Epithelial cell of proximal tubule (primary cell): ENCODE results near the gene TNFRSF14. TPM values are rescaled to one million over a fixed set of nuclear protein-coding genes. Genes with fewer than 3 reads are reported as not detected.

ENCODE experiments used
- DNase-seq: peaks from one replicate; pipeline ENCODE4 v3.0.0-alpha.2; 2011; ENCODE audit warnings: low read depth
- H3K4me3 ChIP-seq: 2 replicates; pipeline ENCODE4 v1.5.1; 2011; ENCODE audit warnings: low read depth, mild to moderate bottlenecking, low read length
- CTCF ChIP-seq: conservative IDR thresholded peaks from 2 replicates; pipeline ENCODE4 v1.5.1; 2012; ENCODE audit warnings: low read depth, mild to moderate bottlenecking, low read length
- total RNA-seq: library from RNA; depleted of rRNA; stranded (reverse); fragments of >200 nt; gene quantifications from 2 replicates; pipeline ENCODE4 v1.2.3, GENCODE V29; 2015

Gene TNFRSF14
- total RNA-seq, 1 donor from 2014 or later = 5.8 TPM

- no peak overlapping the region for H3K4me3 ChIP-seq
- no peak for TF ChIP-seq CTCF
- no peak for DNase-seq
Measured at GRCh38 chr1:2516946-2517345, 39.2 kb upstream of the TNFRSF14 start.

GRCh38 chr1:2517966-2518365 is 38.2 kb upstream of the TNFRSF14 start:
- no peak for DNase-seq
- no peak overlapping the region for H3K4me3 ChIP-seq
- TF ChIP-seq CTCF = no peak

DNA sequence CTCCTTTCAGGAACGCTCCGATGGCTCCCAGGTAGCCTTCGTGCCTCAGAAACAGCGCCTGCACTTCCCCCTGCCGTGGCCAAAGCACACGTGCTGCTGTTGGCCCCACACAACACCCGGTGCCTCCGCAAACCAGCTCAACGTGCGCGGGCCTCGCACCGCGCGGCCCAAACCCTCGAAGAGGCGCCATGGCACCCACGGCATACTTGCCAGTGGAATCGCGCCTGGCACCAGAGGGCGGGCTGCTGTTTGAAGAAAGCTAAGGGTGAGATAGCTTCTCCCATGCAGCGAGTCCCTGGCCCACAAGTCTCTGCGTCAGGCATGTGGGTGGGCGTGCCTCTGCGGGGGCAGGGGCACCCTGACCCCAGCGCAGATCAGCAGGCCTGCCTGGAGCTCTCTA is 37.6 kb upstream of the TNFRSF14 start:
- H3K4me3 ChIP-seq = no peak overlapping the region
- no peak for DNase-seq
- TF ChIP-seq CTCF = no peak

DNA sequence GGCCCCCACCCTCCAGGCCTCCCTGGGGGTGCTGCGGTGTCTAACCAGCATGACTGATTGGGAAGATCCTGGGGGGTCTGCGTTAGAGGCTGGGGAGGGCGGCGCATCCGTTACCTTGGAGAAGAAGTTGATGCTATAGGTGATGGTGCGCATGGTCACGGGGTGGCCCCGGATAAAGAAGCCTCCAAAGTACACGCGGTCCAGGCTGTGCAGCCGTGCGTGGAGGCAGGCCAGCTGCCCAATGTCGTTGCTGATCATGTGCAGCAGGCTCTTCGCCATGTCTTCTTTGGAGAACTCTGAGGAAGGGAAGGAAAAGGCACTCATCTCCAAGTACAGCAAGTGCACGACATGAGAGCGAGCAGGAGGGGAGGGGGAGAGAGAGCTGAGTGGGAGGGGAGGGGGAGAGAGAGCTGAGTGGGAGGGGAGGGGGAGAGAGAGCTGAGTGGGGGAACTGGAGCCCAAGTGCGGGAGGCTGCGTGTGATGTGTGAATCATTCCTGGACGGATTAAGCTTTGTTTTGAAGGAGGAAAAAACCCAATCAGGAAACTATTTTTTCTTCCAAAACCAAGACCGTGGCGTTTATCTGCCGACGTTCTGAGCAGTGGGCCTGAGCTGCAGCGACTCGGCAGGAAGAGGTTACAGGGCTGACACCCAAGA is 37.0 kb upstream of the TNFRSF14 start:
- no peak overlapping the region for H3K4me3 ChIP-seq
- TF ChIP-seq CTCF = no peak
- no peak for DNase-seq

DNA sequence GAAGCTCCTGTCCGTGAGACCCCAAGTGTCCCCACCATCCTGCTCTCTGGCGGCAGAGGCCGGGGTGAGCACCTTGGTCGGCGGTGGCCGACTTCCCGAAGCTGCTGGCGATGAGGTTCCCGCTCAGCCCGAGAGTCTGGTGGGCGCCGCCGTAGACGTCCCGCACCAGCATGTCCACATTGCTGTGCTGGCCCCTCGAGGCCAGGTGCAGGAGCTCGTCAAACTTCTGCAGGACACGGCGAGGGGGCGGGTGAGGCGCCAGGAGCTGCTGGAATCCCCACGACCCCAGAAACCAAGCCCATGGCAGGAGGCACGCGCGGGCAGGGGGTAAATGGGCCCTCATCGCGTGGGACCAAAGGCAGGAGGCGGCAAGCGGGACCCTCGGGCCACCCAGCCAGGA is 36.4 kb upstream of the TNFRSF14 start:
- H3K4me3 ChIP-seq = no peak overlapping the region
- DNase-seq = no peak
- no peak for TF ChIP-seq CTCF

DNA sequence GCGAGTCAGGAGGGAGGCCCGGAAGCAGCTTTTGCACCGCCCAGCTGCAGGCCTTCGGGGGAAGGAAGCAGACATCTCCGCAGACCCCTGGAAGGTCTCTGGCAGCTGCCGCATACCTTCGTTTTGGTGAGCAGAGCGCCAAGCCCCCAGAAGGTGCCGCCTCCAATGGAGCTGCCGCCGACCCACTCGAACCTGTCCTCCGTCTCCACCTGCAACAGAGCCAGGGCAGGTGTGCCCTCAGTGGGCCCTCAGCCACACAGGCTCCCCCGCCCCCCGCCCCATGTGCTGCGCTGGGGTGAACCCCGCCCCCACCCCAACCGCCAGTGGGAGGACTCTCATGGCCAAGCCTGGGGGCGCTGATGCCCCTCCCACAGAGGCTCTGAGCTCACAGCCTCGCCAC is 36.0 kb upstream of the TNFRSF14 start:
- no peak overlapping the region for H3K4me3 ChIP-seq
- no peak for TF ChIP-seq CTCF
- DNase-seq = no peak

DNA sequence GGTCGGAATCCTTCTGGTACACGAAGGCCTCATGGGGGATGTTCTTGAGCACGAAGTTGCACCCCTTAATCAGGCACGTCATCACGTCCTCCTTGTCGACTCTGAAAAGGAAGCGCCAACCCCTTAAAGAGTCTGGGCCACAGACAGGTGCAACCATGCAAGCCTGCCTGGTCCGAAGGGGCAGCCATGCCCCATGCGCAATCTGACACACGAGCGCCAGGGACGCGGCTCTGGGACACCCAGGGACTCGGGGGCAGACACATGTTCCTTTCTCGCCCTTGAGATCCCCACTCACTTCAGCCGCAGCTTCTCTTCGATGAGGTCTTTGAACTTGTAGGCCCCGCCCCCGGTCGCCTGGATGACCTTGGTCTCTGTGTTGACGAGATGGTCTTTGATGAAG is 35.4 kb upstream of the TNFRSF14 start:
- H3K4me3 ChIP-seq = no peak overlapping the region
- no peak for DNase-seq
- no peak for TF ChIP-seq CTCF
